ENCODE measurements around the gene ASAP2.

The ASAP2 gene

DNA sequence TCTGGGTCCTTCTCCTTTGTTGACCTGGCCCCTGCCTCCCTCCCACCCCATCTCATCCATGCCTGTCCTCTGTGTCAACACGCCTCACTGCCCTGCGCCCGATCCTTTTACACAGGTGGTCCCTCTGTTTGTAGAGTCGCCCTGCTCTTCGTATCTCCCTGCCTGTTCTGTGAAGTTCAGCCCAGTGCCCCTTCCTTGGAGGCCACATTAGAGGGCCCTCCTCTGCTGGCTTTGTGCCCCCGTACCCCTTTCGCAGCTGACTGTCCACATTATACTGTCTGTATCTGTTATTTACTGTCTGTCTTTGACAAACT is 25.5 kb downstream of the ASAP2 start:
- no peak for DNase-seq

DNA sequence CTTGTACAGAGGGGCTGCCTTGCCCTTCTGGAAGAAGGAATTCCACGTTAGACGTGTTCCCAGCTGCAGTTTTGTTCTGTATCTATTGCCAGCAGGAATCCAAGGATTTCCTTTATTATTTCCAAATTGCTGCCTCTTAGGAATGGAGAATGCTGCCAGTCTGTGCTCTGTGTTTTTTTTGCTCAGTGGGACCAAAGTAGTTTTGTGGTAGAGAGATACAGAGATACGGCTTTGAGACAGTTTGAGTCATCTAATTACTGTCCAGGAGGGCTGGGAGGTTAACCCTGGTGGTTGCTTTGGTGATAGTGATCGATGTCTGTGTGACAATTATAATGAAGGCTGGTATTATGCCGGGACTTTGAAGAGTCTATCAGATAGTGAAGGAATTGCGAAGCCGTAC is 26.3 kb downstream of the ASAP2 start:
- DNase-seq: no peak

DNA sequence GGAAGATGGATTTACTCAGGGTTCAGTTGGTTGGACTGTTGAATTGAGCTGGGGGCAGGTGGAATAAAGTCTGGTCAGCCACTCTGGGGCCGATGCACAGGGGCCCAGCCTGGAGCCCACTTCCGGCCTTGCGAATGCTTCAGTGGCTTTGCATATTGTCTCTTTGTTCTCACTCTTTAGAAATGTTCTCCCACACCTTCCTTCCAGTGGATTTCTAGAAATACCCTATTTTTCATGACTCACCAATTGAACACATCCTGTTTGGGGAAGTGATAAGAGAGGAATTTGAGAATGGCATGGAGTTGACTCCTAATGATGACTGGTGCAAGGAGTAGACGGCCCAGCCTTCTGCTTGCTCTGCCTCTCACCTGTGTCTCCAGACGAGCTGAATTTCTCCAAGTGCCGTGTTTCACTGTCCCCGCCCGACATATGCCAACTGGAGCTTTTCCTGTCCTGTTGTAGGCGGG is 28.1 kb downstream of the ASAP2 start:
- no peak for DNase-seq

DNA sequence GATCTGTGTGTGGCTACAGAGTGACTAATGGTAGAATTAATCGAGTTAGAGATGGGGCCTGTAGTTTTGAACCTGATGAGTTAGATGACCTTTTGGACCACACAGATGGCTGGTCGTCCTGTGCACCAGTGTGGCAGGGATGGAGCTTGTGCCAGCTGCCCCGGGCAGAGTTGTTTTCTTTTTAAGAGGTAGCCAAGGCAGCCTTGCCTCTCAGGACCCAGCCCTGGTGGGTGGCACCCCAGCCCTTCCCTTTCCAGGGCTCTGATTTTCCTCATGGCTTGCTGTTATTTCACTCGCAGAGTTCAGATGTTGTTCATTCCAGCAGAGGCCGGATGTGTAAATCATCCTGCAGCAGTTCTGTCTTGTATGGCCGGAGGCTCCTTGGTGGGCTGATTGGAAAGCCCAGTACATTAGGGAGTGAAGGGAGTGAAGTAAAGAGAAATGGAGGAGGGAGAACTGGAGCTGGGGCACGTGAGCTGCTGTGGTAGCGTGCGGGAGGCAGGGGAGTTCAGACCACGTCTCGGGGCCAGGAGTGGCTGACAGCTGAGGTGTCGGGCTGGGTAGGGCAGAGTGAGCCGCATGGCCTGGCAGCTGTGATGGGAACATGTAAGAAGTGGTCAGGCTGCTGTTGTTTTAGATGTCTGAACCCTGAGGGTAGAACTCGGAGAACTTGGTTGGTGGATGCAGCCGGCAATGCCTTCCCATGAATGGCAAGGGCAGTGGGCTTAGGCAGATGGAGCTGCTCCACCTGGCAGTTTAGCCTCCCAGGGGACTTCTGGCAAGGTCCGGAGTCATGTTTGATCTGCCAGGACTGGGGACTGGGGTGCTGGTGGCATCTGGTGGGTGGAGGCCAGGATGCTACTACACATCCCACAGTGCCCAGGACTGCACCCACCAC is 28.8 kb downstream of the ASAP2 start:
- DNase-seq: no peak

DNA sequence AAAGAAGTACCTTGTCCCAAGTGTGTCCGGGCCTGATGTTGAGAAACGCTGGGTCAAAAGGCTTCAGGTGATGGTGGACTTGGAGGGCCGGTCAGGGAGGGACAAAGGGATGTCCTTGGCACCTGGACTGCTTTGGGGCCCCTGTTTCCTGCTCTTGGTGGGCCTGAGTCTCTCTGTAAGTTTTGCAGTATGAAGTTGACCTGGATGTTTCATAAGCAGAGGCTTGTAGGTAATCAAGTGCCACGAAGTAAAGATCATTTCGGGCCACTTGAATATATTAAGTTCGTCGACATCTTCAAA is 29.4 kb downstream of the ASAP2 start:
- DNase-seq: no peak

DNA sequence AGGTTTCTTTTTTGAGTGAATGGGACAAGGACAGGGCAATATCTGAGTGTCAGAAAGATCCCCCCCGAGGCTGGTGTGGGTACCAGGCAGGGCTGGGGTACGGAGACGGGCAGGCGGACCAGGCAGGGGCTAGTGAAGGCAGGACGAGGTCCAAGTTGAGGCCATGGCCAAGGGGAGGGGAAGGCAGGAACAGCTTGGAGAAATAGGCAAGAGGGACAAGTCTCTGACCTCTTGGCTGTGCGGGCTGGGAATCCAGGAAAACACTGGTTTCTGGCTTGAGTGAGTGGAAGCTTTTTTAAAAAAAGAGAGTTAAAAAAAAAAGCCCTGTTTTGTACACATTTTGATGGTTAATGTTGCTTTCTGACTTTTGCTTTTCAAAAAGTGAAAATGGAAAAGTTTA is 30.3 kb downstream of the ASAP2 start:
- DNase-seq: no peak

DNA sequence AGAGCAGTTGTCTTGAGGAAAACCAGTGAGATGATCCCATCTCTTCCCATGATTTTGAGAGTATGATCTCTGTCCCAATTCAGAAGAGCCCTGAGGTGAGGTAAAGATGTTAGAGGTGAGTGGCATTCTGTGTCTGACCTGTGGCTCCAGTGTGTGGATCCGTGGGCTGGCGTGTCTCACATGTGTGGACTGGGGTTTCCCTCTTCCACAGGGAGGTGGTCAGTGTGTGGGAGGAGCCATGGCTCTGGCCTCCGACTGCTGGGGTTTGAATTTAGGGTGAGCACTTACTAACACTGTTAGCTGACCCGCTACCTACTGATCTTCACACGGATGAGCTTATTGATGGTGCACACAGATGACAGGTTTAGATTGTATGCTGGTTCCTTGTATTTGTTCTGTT is 31.2 kb downstream of the ASAP2 start:
- no peak for DNase-seq

DNA sequence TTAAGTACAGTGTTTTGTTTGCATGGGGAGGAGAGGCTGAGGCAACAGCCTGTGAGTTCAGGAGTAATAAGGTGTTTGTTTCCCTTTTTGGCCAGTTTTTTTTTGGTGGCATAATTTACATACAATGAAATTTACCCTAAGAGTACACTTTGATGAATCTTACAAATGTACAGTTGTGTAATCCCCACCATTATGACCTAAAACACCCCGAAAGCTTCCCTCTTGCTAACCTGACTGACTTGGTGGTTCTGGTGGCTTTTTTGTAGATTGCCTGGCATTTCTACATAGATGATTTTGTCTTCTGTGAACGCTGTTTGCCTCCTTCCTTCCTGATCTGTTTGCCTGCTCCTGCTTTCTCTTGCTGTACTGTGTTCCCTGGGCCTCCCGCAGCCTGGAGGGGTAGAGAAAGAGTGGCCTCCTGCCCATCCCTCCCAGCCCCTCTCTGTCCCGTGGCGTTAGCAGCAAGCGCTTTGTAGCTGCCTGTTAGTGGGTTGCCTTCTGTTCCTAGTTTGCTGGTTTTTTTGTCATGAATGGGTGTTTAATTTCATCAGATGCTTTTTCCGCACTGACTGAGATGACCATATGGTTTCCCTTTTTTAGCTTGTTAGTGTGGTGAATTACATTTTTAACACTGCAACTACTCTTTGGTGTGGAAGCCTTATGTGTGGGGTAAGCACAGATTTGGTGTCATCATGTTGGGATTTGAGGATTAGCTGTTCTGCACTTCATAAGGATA is 32.1 kb downstream of the ASAP2 start:
- DNase-seq: no peak

DNA sequence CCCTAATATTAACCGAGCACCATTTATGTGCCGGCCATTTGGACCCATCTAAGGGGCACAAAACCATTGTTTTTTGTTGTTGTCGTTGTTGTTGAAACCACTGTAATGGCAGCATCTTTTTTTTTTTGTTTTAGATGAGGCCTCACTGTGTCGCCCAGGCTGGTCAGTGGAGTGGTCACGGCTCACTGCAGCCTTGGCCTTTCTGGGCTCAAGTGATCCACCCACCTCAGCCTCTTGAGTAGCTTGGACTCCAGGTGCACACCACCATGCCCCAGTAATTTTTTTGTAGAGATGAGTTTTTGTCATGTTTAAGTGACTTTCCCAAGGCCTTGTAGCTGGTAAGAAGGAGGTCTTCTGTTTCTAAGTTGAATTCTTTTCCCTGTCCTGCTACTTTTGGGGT is 33.0 kb downstream of the ASAP2 start:
- no peak for DNase-seq

DNA sequence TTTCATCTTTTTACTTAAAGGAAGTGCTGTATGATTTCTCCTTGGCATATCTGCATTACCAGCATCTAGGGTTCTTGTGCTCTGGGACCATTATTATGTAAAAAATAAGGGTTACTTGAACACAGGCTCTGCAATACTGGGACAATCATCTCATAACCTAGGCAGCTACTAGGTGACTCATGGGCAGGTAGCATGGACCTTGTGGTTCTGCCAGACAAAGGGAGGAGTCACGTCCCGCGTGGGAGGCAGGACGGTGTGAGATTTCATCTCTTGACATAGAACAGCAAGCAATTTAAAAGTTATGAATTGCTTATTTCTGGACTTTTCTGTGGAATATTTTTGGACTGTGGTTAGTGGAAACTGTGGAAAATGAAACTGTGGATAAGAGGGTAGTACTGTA is 34.1 kb downstream of the ASAP2 start:
- DNase-seq: no peak

DNA sequence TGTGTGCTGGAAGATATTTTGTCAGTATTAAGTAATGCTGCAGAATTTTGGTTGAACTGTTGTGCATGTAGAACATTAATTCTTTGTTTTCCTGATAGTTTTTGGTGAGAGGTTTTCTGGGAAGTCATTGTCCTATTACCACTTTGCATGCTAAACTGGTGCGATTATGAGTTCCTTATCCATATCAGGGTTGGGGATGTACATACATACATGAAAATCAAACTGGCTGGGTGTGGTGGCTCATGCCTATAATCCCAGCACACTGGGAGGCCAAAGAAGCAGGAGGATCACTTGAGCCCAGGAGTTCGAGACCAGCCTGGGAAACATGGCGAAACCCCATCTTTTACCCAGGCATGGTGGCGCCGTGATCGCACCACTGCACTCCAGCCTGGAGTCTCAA is 34.6 kb downstream of the ASAP2 start:
- no peak for DNase-seq

DNA sequence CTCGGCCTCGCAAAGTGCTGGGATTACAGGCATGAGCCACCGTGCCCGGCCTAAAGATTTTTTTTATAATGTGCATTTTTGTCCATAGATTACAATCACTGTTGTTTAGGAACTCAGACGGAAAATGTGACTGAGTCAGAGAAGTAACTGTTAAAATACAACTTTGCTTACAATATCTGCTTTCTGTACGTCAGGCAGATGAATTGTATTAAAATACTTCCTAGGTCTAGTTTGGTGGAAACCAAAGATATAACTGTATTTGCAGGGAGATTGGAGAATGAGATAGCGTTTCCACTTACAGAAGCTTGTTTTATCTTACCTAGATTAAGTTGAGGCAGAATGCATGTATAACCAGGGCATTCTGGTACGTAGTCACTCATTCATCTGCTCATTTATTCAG is 36.7 kb downstream of the ASAP2 start:
- DNase-seq: no peak

DNA sequence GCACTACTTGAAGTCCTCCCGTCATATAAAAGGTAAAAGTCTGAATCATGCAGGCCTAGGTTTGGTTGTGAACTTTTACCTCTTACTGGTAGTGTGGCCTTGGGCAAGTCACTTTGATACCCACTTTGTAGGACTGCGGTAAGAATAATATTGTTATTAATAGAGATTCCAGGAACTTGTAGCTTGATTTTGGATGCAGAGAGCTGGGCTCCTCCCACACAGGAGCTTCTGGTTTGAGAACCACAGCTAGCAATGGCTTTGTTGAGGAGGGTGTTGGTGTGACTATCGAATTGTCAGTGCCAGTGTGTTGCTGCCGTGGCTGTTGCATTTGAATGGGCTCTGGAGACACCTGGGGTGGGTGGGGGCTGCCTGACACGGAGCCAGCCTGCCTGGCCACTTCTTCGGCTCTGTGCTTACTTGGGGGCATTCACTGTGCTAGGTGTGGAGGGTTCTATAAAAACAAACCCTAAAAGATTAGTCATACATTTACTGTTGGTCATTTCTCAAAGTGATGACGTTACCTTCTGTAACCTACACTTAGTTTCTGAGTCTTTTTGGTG is 38.5 kb downstream of the ASAP2 start:
- DNase-seq: no peak

DNA sequence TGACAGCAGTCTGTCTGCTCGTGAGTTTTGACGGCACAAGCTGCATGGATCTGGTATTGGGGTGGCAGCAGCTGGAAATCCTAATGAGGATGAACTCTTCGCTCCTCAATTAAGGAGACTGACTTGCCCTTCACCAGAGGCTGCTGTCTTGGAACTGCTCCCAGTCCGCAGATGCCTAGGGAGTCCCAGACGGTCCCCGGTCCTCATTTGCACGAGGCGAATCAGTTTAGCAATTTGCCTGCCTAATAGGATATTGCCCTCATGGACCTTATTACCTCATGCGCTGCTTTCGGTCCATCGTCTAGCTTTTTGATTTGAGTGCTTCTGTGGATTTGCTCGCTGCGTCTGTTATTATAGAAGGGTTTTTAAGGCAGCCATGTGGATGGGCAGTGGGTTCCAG is 40.6 kb downstream of the ASAP2 start:
- DNase-seq: no peak

DNA sequence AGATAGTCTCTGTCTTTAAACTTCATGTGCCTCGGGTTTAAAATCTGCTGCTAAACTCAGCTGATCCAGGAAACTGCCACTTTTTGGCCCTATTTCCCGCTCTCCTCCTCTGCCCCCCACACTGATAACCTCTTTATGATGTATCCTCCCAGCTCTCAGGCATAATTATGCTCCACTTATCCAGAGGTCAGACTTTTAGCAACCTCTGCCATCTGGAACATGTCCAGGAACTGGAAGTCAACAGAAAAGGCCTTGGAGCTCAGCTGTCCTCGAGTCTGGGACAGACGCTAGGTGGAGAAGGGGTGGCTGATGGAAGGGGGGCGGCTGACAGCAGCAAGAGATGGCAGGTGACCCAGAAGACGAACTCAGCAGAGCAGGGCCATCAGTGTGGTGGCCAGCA is 41.2 kb downstream of the ASAP2 start:
- DNase-seq: no peak

DNA sequence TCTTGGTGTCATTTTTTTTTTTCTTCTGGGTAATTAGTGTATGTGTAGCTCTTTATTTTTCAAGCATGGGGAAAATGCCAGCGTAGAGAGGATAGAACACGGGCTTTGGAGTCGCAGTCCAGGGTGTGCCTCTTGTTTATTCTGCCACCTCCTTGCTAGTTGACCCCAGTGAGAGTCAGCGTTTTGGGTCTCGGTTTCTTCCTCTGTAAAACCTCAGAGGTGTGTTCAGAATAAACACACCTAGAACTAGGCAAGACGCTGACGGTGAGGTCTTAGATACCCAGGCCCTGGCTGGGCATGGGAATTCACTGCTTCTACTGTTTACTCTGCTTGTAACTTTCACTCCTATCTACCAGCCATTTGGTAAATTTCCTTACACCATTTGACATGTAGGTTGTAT is 41.8 kb downstream of the ASAP2 start:
- no peak for DNase-seq

DNA sequence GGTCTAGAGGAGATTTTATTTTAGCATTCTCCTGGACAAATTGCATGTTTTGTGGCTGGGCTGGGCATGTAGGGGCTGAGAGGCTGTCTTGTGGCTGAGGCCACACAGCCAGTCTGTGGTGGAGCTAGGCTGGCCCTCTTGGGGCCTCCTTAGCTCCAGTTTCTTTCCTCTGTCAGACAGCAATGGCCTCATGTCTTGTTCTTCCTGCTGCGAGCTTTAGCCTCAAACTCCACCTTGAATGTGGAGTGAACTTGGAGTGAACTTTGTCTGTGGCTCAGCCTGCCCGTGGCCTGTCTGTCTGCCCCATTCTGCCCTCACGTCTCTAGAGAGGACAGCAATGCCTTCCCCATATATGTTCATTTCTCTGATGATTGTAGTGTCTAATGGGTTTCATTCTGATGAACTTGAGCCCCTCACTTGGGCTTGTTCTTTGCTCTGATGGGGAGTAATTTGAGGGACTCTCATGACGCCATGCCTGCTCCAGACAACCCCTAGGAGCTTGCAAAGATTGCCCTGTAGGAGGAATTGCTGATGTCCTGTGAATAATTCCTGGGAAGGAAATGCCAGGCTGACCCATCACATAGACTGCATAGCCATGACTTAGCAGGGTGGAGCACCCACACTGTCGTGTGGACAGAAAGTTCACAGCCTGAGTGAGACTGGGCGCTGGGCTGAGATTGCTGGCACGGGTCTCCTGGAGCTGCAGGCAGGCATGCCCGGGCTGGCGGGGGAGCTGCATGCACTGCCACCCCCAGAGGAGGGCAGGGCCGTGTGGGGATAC is 42.6 kb downstream of the ASAP2 start:
- no peak for DNase-seq

DNA sequence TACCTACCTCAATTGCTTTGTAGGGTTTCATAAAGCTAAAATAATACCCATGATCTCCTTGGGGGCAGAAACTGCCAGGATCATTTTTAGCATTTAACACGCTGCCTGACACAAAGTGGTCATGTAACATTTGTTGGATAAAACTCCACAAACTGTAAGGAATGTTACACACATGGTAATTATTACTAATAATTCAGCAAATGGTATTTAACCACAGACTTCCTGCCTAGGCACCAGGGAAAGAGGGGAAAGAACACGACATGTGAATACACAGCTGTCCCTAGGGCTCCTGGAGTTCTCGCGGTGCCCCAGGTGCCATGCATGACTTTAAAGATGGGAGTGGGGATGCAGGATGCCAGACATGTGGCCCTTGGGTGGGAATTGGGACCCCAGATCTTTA is 43.5 kb downstream of the ASAP2 start:
- DNase-seq: no peak

DNA sequence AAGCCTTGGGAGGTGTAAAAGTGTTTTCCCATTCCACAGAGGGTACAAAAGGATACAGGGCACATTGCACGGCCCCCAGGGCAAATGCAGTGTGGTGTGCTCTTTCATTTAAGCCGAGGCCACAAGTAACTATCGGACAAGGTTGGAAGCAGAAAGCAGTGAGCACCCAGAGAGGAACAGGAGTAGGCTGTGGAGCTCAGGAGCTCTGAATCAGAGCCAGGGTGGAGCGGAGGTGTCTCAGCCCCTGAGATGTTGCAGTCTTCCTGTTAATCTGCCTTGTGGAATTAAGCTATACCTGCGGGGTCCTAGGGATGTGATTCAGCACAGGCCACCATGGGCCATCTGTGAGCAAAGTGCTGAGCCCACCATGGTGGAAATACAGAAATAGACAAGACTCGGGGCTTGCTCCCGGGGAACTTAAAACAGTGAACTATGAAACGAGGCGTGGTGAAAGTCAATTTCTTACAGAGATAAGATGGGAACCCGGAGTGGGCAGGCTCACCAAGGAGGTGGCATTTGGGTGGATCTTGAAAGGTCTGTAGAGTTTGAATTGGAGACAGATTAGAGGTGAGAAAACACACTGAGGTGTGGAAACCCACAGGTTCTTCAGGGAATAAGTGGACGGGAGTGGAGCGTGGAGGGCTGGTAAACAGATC is 44.0 kb downstream of the ASAP2 start:
- no peak for DNase-seq

DNA sequence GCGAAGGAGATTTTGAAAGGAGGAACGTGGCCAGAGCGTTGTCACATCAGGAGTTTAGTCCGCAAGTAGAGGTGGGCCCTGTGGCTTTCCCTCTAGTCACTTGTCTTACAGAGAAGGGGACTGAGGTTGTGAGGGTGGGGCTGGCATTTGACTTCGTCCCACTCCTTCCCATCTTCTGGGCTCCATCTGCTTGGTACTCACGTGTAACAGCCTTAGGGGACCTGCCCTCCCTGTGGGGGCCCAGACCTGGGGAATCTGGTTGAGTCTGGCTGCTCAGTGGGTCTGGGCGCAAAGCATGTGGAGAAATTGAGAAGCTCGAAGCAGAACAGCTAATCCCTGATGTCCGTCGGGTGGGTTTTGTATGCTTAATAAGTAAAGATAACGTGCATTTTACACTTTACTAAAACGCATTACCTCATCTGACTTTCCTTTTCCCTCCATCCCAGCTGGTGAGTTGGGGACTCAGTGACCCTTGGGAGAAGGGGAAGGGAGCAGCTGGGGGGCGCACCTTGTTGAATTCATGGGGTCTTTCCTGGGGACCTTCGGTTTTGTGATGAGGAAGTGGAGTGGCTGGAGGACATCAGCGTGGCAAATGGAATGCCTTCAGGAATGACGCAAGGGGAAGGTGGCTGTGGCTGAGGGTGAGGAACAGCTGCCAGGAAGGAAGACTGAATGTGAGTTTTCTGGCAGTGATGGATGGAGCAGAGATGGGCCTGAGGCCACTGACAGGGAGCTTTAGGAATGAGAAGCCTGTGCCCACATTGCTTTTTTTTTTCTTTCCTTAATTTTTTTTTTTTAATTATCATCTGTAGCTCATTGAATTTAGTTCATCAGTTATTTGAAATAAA is 44.8 kb downstream of the ASAP2 start:
- peak; percentile 38 for DNase-seq

DNA sequence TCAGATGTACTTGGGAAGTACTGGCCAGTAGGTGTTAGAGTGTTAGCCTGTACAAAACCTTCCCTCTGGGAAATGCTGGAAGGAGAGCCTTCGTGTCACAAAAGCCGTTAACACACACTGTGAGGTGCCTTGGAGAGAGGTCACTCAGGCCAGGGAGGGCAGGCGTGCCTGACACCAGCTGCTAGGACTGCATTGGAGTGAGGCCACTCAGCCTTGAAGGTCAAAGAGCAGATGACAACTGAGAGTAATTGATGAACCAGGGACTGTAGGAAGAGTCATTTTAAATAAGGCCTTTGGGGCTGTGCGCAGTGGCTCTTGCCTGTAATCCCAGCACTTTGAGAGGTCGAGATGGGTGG is 45.4 kb downstream of the ASAP2 start:
- no peak for DNase-seq

DNA sequence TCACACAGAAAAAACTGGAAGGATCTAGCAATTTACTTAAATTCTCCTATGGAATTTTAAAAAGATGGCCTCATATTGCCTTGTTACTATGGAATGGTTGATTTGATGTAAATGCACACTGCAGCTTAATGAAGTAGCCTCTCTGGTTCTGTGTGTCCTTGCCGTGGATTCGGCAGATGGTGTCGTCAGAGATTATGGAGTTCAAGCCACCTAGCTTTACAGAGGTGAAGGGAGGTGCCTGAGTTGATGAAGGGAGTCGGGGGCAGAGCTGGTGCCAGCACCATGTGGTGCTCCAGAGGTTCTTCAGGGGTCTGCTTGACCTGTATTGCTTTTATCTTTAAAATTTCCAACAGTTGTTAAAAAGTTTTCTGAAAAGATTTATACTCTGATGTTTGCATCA is 48.8 kb downstream of the ASAP2 start:
- no peak for DNase-seq

Data from GDM1 (cell line).